ENCODE results near the gene LSAMP. TPM values are rescaled to one million over a fixed set of nuclear protein-coding genes. Genes with fewer than 3 reads are reported as not detected.

LSAMP gene
- total and polyA plus RNA-seq, 2 of the 13 experiments (the other 11 are each of a cell fraction or from before 2014, with no cell fraction given): not detected

- TF ChIP-seq ARID4A (CRISPR knock-in tag; IDR thresholded peaks at IDR 0.05; ENCODE audit: borderline replicate concordance) (no peak), JARID2 (CRISPR knock-in tag; IDR thresholded peaks at IDR 0.05; ENCODE audit: insufficient replicate concordance) (no peak), ZNF607 (CRISPR knock-in tag; IDR thresholded peaks at IDR 0.05; ENCODE audit: borderline replicate concordance) (no peak)
Observed at GRCh38 chr3:115848641-115849040, 596.6 kb downstream of the LSAMP start (continued).

- ChIA-PET POLR2A (interaction anchor here (1.0 kb wide), 1 partner anchor 23 kb away, joined by 3 read pairs; no protein-coding TSS in a partner anchor), CTCF (ENCODE audit: low intra/inter-chr PET ratio, low total read pairs) (no interaction called here)
- TF ChIP-seq TEF (CRISPR knock-in tag; IDR thresholded peaks at IDR 0.05): no peak
- no peak for TF ChIP-seq SMAD9 (CRISPR knock-in tag; IDR thresholded peaks at IDR 0.05)
- no peak for TF ChIP-seq ZFYVE20 (CRISPR knock-in tag; IDR thresholded peaks at IDR 0.05; ENCODE audit: borderline replicate concordance, low read depth)
- TF ChIP-seq GLI4 (CRISPR knock-in tag; IDR thresholded peaks at IDR 0.05; ENCODE audit: borderline replicate concordance): no peak
- TF ChIP-seq HHEX (CRISPR knock-in tag; IDR thresholded peaks at IDR 0.05): no peak
- TF ChIP-seq NCOA5 (CRISPR knock-in tag; IDR thresholded peaks at IDR 0.05): no peak
- TF ChIP-seq DR1 (CRISPR knock-in tag; IDR thresholded peaks at IDR 0.05): no peak
- no peak for TF ChIP-seq ASH2L (IDR thresholded peaks at IDR 0.05; ENCODE audit: insufficient read length, low read depth, low read length)
- TF ChIP-seq KLF6 (CRISPR knock-in tag; IDR thresholded peaks at IDR 0.05): no peak
- DNase-seq (ENCODE audit: low spot score) (no peak), ATAC-seq (no peak), FAIRE-seq (no peak)
- no peak overlapping the region for H3K9ac ChIP-seq (ENCODE audit: insufficient read depth, low read depth, low read length)
- H3K4me2 ChIP-seq (ENCODE audit: low read depth, low read length): no peak overlapping the region
- intact Hi-C loops (cut with micrococcal nuclease; ENCODE audit: unreplicated experiment) (no loop called here), in situ Hi-C loops (cut with HindIII; ENCODE audit: extremely low pct_ligation_motif_present, low pct_unique_long_range_greater_than_20kb) (no loop called here)
- 98% methylated on average over 1 of the region's 1 CpG for WGBS (ENCODE audit: low lambda C conversion rate)
- H4K20me1 ChIP-seq (ENCODE audit: insufficient read depth, low read length): no peaks in the 10 kb centered on the region
- no peaks in the 10 kb centered on the region for H3K36me3 ChIP-seq (replicated peaks in 1 of 2; ENCODE audit: control insufficient read depth in 1 of 2, insufficient read depth in 2 of 2, low read length in 2 of 2)
- no peak overlapping the region for H2AFZ ChIP-seq (ENCODE audit: low read length)
- H3K27me3 ChIP-seq (ENCODE audit: control insufficient read depth in 1 of 2, insufficient read depth in 2 of 2, low read length in 2 of 2): no peaks in the 10 kb centered on the region
- no peak overlapping the region for H3K27ac ChIP-seq (ENCODE audit: extremely low read length, insufficient read depth, low read length)
- H3K4me1 ChIP-seq (ENCODE audit: insufficient read depth, low read length): peaks cover 66% of the 10 kb centered on the region
- no TSS peak for BruUV-seq (replicated peaks)
- no peaks in the 10 kb centered on the region for H3K9me3 ChIP-seq (ENCODE audit: low read length)
- no peaks in the 10 kb centered on the region for H3K79me2 ChIP-seq (ENCODE audit: insufficient read depth, low read length)
- H3K4me3 ChIP-seq (replicated peaks in 1 of 3; ENCODE audit: insufficient read depth in 1 of 3, low read depth in 2 of 3, low read length in 3 of 3): no peak overlapping the region
Observed at GRCh38 chr3:115845986-115846385, 599.3 kb downstream of the LSAMP start.

All from HepG2 (cell line).